Measurements from ENCODE around the gene MAP1LC3A.
"Not testable (repeated sequence)": the region's sequence is repeated elsewhere in the genome, so short reads cannot be mapped to it uniquely, and the experiment has no call there.

MAP1LC3A gene

GRCh38 chr20:34514897-34515483 is 43.5 kb upstream of the MAP1LC3A start:
- no peak for TF ChIP-seq CTCF (IDR thresholded peaks at IDR 0.05; ENCODE audit: borderline replicate concordance, control extremely low read depth, extremely low read depth, insufficient read depth, missing control alignments)
- in situ Hi-C loops (cut with MboI; ENCODE audit: low sequenced_read_pairs, unreplicated experiment): loop anchor here (5.0 kb wide), 1 partner anchor 198 kb away; no protein-coding TSS in a partner anchor
- no peak for DNase-seq (ENCODE audit: low spot score)

DNA sequence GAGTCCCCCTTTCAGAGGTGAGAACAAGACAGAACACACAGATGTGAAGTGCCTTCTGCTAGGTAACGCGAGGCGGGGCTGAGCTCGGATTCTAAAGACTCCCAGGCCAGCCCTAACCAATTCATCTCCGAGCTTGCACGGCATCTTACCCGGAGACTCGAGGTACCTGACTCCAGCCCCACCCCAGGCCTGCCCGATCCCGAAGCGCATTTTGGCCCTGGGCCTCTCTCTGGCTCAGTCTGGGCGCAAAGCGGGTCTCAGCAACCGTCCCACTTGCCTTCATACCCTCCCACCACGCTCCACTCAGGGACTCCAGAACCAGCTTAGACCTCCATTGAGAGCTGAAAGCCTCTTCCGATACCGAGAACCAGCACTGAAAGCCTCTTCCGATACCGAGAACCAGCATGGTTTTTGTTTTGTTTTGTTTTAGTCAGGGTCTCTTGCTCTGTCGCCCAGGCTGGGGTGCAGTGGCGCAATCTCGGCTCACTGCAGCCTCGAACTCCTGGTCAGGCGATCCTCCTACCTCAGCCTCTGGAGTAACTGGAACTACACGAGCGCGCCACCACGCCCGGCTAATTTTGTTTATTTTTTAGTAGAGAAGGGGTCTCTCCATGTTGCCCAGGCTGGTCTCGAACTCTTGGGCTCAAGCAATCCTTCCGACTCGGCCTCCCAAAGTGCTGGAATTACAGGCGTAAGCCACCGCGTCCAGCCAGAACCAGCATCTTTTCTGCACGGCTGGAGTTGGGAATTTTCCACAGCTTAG is 42.9 kb upstream of the MAP1LC3A start:
- DNase-seq (ENCODE audit: low spot score): peak; percentile 81
- in situ Hi-C loops (cut with MboI; ENCODE audit: low sequenced_read_pairs, unreplicated experiment): loop anchor here (5.0 kb wide), 1 partner anchor 198 kb away; no protein-coding TSS in a partner anchor
- TF ChIP-seq CTCF (IDR thresholded peaks at IDR 0.05; ENCODE audit: borderline replicate concordance, control extremely low read depth, extremely low read depth, insufficient read depth, missing control alignments): no peak

DNA sequence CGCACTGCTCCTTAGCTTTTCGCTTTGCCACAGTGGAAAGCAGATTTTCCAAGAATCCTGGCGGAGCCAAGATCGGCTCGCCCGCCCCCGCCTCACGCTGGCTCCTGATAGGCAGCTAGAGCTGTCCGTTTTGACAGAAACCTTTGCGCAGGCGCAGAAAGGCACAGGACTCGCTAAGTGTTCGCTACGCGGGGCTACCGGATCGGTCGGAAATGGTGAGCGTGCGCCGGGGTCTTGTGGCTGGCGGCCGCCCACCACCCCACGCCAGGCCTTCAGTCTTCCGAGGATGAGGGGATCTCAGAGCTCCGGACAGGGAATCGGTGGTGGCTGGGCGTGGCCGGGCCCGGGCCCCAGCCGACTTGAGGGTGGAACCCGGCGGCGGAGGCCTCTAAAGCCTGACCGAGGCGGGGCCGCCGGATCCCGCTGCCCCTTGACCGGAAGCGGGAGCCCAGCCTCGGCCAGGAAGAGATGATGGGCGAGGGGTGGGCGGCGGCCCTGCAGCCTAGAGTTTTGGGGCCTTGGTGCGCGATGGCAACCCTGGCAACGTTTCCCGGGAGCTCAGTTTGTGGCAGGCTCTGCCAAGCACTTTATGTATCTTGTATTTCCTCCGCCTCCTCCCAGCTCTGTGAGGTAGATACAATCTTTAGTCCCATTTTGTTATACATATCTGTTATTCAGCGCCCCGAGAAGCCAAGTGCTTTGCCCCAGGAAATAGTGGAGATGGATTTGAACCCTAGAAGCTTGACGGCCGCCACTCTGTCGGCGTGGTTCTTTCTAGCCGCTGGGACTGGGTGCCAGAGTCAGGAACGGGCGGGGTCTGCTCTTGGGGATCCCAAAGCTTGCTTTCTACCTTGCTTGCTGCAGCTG is 42.0 kb upstream of the MAP1LC3A start, which contains the start of gene DYNLRB1:
TSS of gene DYNLRB1 (plus strand) at position 176 of the 867 bp plus-strand sequence. CDS start at position 213, 37 bp downstream.
- in situ Hi-C loops (cut with MboI; ENCODE audit: low sequenced_read_pairs, unreplicated experiment): loop anchor here (5.0 kb wide), 1 partner anchor 199 kb away; no protein-coding TSS in a partner anchor
- DNase-seq (ENCODE audit: low spot score): peak; percentile 93
- no peak for TF ChIP-seq CTCF (IDR thresholded peaks at IDR 0.05; ENCODE audit: borderline replicate concordance, control extremely low read depth, extremely low read depth, insufficient read depth, missing control alignments)

DNA sequence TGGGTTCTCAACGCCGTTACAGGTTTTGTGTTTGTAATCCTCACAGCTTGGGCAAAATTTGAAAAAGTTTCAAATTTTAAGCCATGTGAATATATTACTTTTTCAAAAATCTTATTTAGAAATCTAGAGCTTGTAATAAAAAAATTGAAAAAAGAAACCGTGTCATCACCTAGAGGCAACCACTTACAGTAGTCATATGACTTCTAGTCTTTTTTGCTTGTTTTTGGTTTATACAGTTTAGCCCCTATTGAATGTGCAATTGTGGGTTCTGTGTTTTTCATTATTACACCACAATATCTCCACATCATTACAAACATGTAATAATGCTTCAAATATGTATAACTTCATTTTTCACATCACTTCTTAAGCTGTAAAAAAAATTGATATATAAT is 41.4 kb upstream of the MAP1LC3A start:
- TF ChIP-seq CTCF (IDR thresholded peaks at IDR 0.05; ENCODE audit: borderline replicate concordance, control extremely low read depth, extremely low read depth, insufficient read depth, missing control alignments): no peak
- DNase-seq (ENCODE audit: low spot score): no peak
- in situ Hi-C loops (cut with MboI; ENCODE audit: low sequenced_read_pairs, unreplicated experiment): loop anchor here (5.0 kb wide), 1 partner anchor 200 kb away; no protein-coding TSS in a partner anchor

- in situ Hi-C loops (cut with MboI; ENCODE audit: low sequenced_read_pairs, unreplicated experiment): loop anchor here (5.0 kb wide), 1 partner anchor 202 kb away; no protein-coding TSS in a partner anchor
Observed at GRCh38 chr20:34518863-34519262, 39.7 kb upstream of the MAP1LC3A start.

DNA sequence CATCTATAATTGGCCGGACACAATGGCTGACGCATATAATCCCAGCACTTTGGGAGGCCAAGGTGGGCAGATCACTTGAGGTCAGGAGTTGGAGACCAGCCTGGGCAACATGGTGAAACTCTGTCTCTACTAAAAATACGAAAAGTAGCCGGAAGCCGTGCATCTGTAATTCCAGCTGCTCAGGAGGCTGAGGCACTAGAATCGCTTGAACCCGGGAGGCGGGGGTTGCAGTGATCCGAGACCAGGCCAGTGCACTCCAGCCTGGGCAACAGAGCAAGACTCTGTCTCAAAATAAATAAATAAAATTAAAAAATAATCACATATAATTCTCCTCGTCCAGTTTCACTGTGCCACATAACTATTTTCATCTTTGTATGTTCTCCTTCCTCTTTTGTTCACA is 38.7 kb upstream of the MAP1LC3A start:
- not testable (repeated sequence) for DNase-seq (ENCODE audit: low spot score)
- in situ Hi-C loops (cut with MboI; ENCODE audit: low sequenced_read_pairs, unreplicated experiment): loop anchor here (5.0 kb wide), 1 partner anchor 203 kb away; no protein-coding TSS in a partner anchor

More at GRCh38 chr20:34518863-34519262, 39.7 kb upstream of the MAP1LC3A start:
- DNase-seq (ENCODE audit: low spot score): not testable (repeated sequence)

Measured in GM13976 (cell line).